Sciatic nerve (tissue), 2 donors: ENCODE measurements around the gene SMAD7. TPM values are rescaled to one million over a fixed set of nuclear protein-coding genes. Genes with fewer than 3 reads are reported as not detected.

ENCODE experiments used
- ATAC-seq: fragments of 200-7000 bp; cut with Tn5 transposase; one replicate; pipeline ENCODE4 v1.9.1; 2020; ENCODE audit warnings: mild to moderate bottlenecking, moderate library complexity
- DNase-seq: peaks from one replicate; pipeline ENCODE4 v3.0.0-alpha.2; 2020; ENCODE audit warnings: low spot score
- intact Hi-C: fragments of 100-400 bp; cut with DNase I; formaldehyde crosslinking; loops from one replicate; pipeline ENCODE4 v1.14.2; 2022
- total RNA-seq: library from RNA; stranded (reverse); fragmentation: NEBNext Ultra II Directional; extraction: Animal tissue kit (Norgen Biotek cat#: 25700); gene quantifications from one replicate; pipeline ENCODE4 v1.2.1, GENCODE V29; 2021
- donor health status: DM: no; HTN: no; CAD: no.
- donor health status: DM: no; HTN: no; CAD: no.

The SMAD7 gene
- total RNA-seq, 1 donor from 2014 or later: 44.0 TPM

GRCh38 chr18:48949606-48950535 lies 894 bp downstream of the SMAD7 start:
- intact Hi-C loops: loop anchor here (10.0 kb wide), 1 partner anchor 165 kb away; no protein-coding TSS in a partner anchor
- DNase-seq: no peak
- ATAC-seq: no peak

GRCh38 chr18:48949050-48949605 lies 1.6 kb downstream of the SMAD7 start:
- ATAC-seq: no peak
- intact Hi-C loops: loop anchor here (10.0 kb wide), 1 partner anchor 164 kb away; no protein-coding TSS in a partner anchor
- peak; percentile 75 for DNase-seq

- ATAC-seq (no peak), DNase-seq (peak; percentile 71)
- intact Hi-C loops: loop anchor here (10.0 kb wide), 1 partner anchor 164 kb away; no protein-coding TSS in a partner anchor
Measured at GRCh38 chr18:48948112-48949049, 2.4 kb downstream of the SMAD7 start.

GRCh38 chr18:48947560-48947959 lies 3.2 kb downstream of the SMAD7 start:
- ATAC-seq (no peak), DNase-seq (peak; percentile 70)
- intact Hi-C loops: loop anchor here (10.0 kb wide), 1 partner anchor 163 kb away; no protein-coding TSS in a partner anchor

- intact Hi-C loops: loop anchor here (10.0 kb wide), 1 partner anchor 162 kb away; no protein-coding TSS in a partner anchor
- DNase-seq: no peak
- ATAC-seq: no peak
Measured at GRCh38 chr18:48947092-48947491, 3.7 kb downstream of the SMAD7 start.

GRCh38 chr18:48946329-48946835 lies 4.4 kb downstream of the SMAD7 start:
- DNase-seq (no peak), ATAC-seq (no peak)
- intact Hi-C loops: loop anchor here (10.0 kb wide), 1 partner anchor 162 kb away; no protein-coding TSS in a partner anchor

GRCh38 chr18:48945953-48946217 lies 4.9 kb downstream of the SMAD7 start:
- ATAC-seq (no peak), DNase-seq (no peak)
- intact Hi-C loops: loop anchor here (10.0 kb wide), 1 partner anchor 161 kb away; no protein-coding TSS in a partner anchor

GRCh38 chr18:48944634-48945033 lies 6.1 kb downstream of the SMAD7 start:
- no peak for DNase-seq
- intact Hi-C loops: loop anchor here (10.0 kb wide), 1 partner anchor 160 kb away; no protein-coding TSS in a partner anchor
- no peak for ATAC-seq

- ATAC-seq (no peak), DNase-seq (no peak)
- intact Hi-C loops: loop anchor here (10.0 kb wide), 1 partner anchor 159 kb away; no protein-coding TSS in a partner anchor
Measured at GRCh38 chr18:48943736-48944527, 6.8 kb downstream of the SMAD7 start.

- ATAC-seq: no peak
- intact Hi-C loops: loop anchor here (10.0 kb wide), 1 partner anchor 159 kb away; no protein-coding TSS in a partner anchor
Measured at GRCh38 chr18:48943333-48943732, 7.4 kb downstream of the SMAD7 start.

GRCh38 chr18:48942554-48943261 lies 8.1 kb downstream of the SMAD7 start:
- no peak for ATAC-seq
- intact Hi-C loops: loop anchor here (10.0 kb wide), 1 partner anchor 158 kb away; no protein-coding TSS in a partner anchor
- no peak for DNase-seq

More at GRCh38 chr18:48943333-48943732, 7.4 kb downstream of the SMAD7 start:
- DNase-seq: no peak

- intact Hi-C loops: loop anchor here (10.0 kb wide), 1 partner anchor 157 kb away; no protein-coding TSS in a partner anchor
- no peak for ATAC-seq
- no peak for DNase-seq
Measured at GRCh38 chr18:48942086-48942485, 8.7 kb downstream of the SMAD7 start.

GRCh38 chr18:48941672-48942071 lies 9.1 kb downstream of the SMAD7 start:
- DNase-seq: no peak
- ATAC-seq: no peak
- intact Hi-C loops: loop anchor here (10.0 kb wide), 1 partner anchor 157 kb away; no protein-coding TSS in a partner anchor

- no peak for ATAC-seq
- no peak for DNase-seq
- intact Hi-C loops: loop anchor here (10.0 kb wide), 1 partner anchor 156 kb away; no protein-coding TSS in a partner anchor
Measured at GRCh38 chr18:48940854-48941611, 9.7 kb downstream of the SMAD7 start.

- peak; percentile 72 for DNase-seq
- peak; percentile 60 for ATAC-seq
- intact Hi-C loops: loop anchor here (10.0 kb wide), 1 partner anchor 155 kb away; no protein-coding TSS in a partner anchor
Measured at GRCh38 chr18:48939205-48940097, 11.3 kb downstream of the SMAD7 start.
